H1 (cell line): ENCODE measurements around the gene PA2G4. TPM values are rescaled to one million over a fixed set of nuclear protein-coding genes. Genes with fewer than 3 reads are reported as not detected.

ENCODE experiments used
- CTCF ChIA-PET: fragments of 300-600 bp; sonication (Branson Sonifier 250); formaldehyde crosslinking; loops from one replicate; lab custom pipeline; 2021; ENCODE audit not compliant: partially characterized antibody; lab: Charles Lee
- POLR2A ChIA-PET: fragments of 300-600 bp; sonication (Branson Sonifier 250); formaldehyde crosslinking; loops from one replicate; lab custom pipeline; 2021; ENCODE audit warnings: inconsistent platforms; ENCODE audit not compliant: partially characterized antibody; lab: Charles Lee
- DNase-seq, 2 experiments: peaks; one replicate each; pipeline versions ENCODE4 v3.0.0 to v3.0.0-alpha.2; 2010 to 2022; ENCODE audit warnings: low spot score in 2 of 2, low read depth in 1 of 2, mixed read lengths in 1 of 2
- FAIRE-seq: peaks from 2 replicates; lab custom pipeline; 2011; peaks lifted over from hg19 to GRCh38; lab: Jason Lieb, UNC
- H2AFZ ChIP-seq: 2 replicates; pipeline ENCODE4 v1.8.1; 2012; ENCODE audit warnings: low read length, inconsistent platforms
- H2AK5ac ChIP-seq: 2 replicates; pipeline ENCODE4 v1.6.1; 2013; ENCODE audit warnings: low read depth, low read length
- H2BK120ac ChIP-seq: replicated peaks from 2 replicates; pipeline ENCODE3; 2013; ENCODE audit warnings: low read depth, low read length, inconsistent platforms
- H2BK12ac ChIP-seq: 2 replicates; pipeline ENCODE4 v1.6.1; 2013; ENCODE audit warnings: low read depth, low read length
- H2BK15ac ChIP-seq: 2 replicates; pipeline ENCODE4 v1.6.1; 2013; ENCODE audit warnings: low read length
- H2BK20ac ChIP-seq: 2 replicates; pipeline ENCODE4 v1.6.1; 2013; ENCODE audit warnings: low read length
- H2BK5ac ChIP-seq: 2 replicates; pipeline ENCODE4 v1.6.1; 2013; ENCODE audit warnings: low read depth, low read length
- H3K14ac ChIP-seq: 2 replicates; pipeline ENCODE4 v1.6.1; 2013; ENCODE audit warnings: inconsistent platforms; ENCODE audit not compliant: insufficient read length
- H3K18ac ChIP-seq: 2 replicates; pipeline ENCODE4 v1.6.1; 2013; ENCODE audit warnings: low read length; ENCODE audit errors: extremely low read depth
- H3K23ac ChIP-seq: 2 replicates; pipeline ENCODE4 v1.6.1; 2013; ENCODE audit warnings: inconsistent platforms; ENCODE audit not compliant: insufficient read length
- H3K23me2 ChIP-seq: 2 replicates; pipeline ENCODE4 v1.6.1; 2013; ENCODE audit warnings: low read depth, low read length
- H3K27ac ChIP-seq: 2 replicates; pipeline ENCODE4 v1.6.1; 2011; ENCODE audit warnings: low read depth, low read length, inconsistent platforms
- H3K27me3 ChIP-seq, 4 experiments: replicated peaks in 1 of 4; 1 replicate in 1 of 4; 2 replicates in 3 of 4; pipeline versions ENCODE4 v1.6.1 to v1.8.1; 2011 to 2013; ENCODE audit warnings: low read length in 3 of 4, mild to moderate bottlenecking in 3 of 4, inconsistent platforms in 2 of 4, mixed read lengths in 2 of 4, moderate library complexity in 1 of 4; ENCODE audit not compliant: control insufficient read depth in 3 of 4, insufficient read depth in 3 of 4; ENCODE audit errors: extremely low read depth in 1 of 4
- H3K36me3 ChIP-seq, 4 experiments: 2 replicates each; pipeline versions ENCODE4 v1.6.1 to v1.8.1; 2011 to 2013; ENCODE audit warnings: mild to moderate bottlenecking in 4 of 4, low read length in 3 of 4, moderate library complexity in 2 of 4, control low read depth in 1 of 4, inconsistent platforms in 1 of 4; ENCODE audit not compliant: insufficient read depth in 4 of 4, control insufficient read depth in 2 of 4
- H3K4ac ChIP-seq: replicated peaks from 2 replicates; pipeline ENCODE3; 2013; ENCODE audit warnings: low read length, low read depth, mixed read lengths, inconsistent platforms; ENCODE audit not compliant: insufficient read length
- H3K4me1 ChIP-seq, 4 experiments: replicated peaks in 1 of 4; 1 replicate in 1 of 4; 2 replicates in 3 of 4; pipeline versions ENCODE4 v1.6.1 to v1.8.1; 2011 to 2013; ENCODE audit warnings: low read length in 3 of 4, inconsistent platforms in 2 of 4, mixed read lengths in 1 of 4; ENCODE audit not compliant: insufficient read depth in 4 of 4, control insufficient read depth in 3 of 4
- H3K4me2 ChIP-seq, 2 experiments: 2 replicates each; pipeline versions ENCODE4 v1.6.1 to v1.8.1; 2011 to 2013; ENCODE audit warnings: low read depth in 2 of 2, low read length in 2 of 2, control low read depth in 1 of 2, inconsistent platforms in 1 of 2, mild to moderate bottlenecking in 1 of 2; ENCODE audit not compliant: insufficient read depth in 1 of 2
- H3K4me3 ChIP-seq, 4 experiments: fragments of 200-600, 300-600 bp in 1 of 4; sonication (generic), shearing (Covaris generic), sonication (Bioruptor Twin) in 1 of 4; 2 replicates each; pipeline versions ENCODE4 v1.5.1 to v1.8.1; 2011 to 2016; ENCODE audit warnings: low read length in 4 of 4, low read depth in 3 of 4, control low read depth in 2 of 4, inconsistent platforms in 2 of 4, mild to moderate bottlenecking in 2 of 4, mixed read lengths in 1 of 4, moderate library complexity in 1 of 4; ENCODE audit not compliant: insufficient read depth in 2 of 4; ENCODE audit errors: extremely low read depth in 1 of 4
- H3K56ac ChIP-seq: replicated peaks from 2 replicates; pipeline ENCODE3; 2013; ENCODE audit warnings: low read depth, mild to moderate bottlenecking, mixed read lengths, low read length, inconsistent platforms; ENCODE audit not compliant: insufficient read length
- H3K79me1 ChIP-seq: 2 replicates; pipeline ENCODE4 v1.6.1; 2013; ENCODE audit warnings: low read depth, low read length, control low read depth
- H3K79me2 ChIP-seq, 2 experiments: 2 replicates each; pipeline versions ENCODE4 v1.6.1 to v1.8.1; 2012 to 2013; ENCODE audit warnings: low read length in 2 of 2, mild to moderate bottlenecking in 2 of 2, inconsistent platforms in 1 of 2; ENCODE audit not compliant: insufficient read depth in 2 of 2, control insufficient read depth in 1 of 2
- H3K9ac ChIP-seq, 4 experiments: replicated peaks in 1 of 4; 1 replicate in 1 of 4; 2 replicates in 3 of 4; pipeline versions ENCODE4 v1.6.1 to v1.8.1; 2011 to 2013; ENCODE audit warnings: low read depth in 3 of 4, low read length in 3 of 4, control low read depth in 2 of 4, mild to moderate bottlenecking in 2 of 4, moderate library complexity in 2 of 4, inconsistent platforms in 1 of 4; ENCODE audit errors: extremely low read depth in 1 of 4
- H3K9me3 ChIP-seq, 2 experiments: 2 replicates each; pipeline versions ENCODE4 v1.6.1 to v1.8.1; 2012 to 2013; ENCODE audit warnings: mild to moderate bottlenecking in 2 of 2, moderate library complexity in 2 of 2, control low read depth in 1 of 2, inconsistent platforms in 1 of 2, low read depth in 1 of 2, low read length in 1 of 2, mixed read lengths in 1 of 2; ENCODE audit not compliant: insufficient read depth in 2 of 2
- H4K20me1 ChIP-seq, 2 experiments: replicated peaks in 1 of 2; 2 replicates each; pipeline versions ENCODE3 to v1.8.1; 2011 to 2013; ENCODE audit warnings: inconsistent platforms in 2 of 2, low read length in 2 of 2, mild to moderate bottlenecking in 1 of 2; ENCODE audit not compliant: insufficient read depth in 2 of 2, control insufficient read depth in 1 of 2
- H4K5ac ChIP-seq: 2 replicates; pipeline ENCODE4 v1.6.1; 2013; ENCODE audit warnings: low read length, low read depth, mixed read lengths, inconsistent platforms; ENCODE audit not compliant: insufficient read length
- H4K8ac ChIP-seq: 2 replicates; pipeline ENCODE4 v1.8.0; 2013; ENCODE audit warnings: mild to moderate bottlenecking, moderate library complexity, low read length, inconsistent platforms; ENCODE audit not compliant: insufficient read depth; ENCODE audit errors: extremely low read depth
- H4K91ac ChIP-seq: replicated peaks from 2 replicates; pipeline ENCODE3; 2013; ENCODE audit warnings: low read length, mixed read lengths, inconsistent platforms; ENCODE audit not compliant: insufficient read length
- ASH2L ChIP-seq: fragments of 200-600, 300-600 bp; sonication (generic); IDR thresholded peaks from one replicate; pipeline ENCODE4 v1.7.1; 2017; ENCODE audit warnings: low read length
- EZH2 ChIP-seq: fragments of 200-600 bp; sonication (generic); IDR thresholded peaks from 2 replicates; pipeline ENCODE4 v1.7.1; 2012; ENCODE audit warnings: low read depth, mild to moderate bottlenecking, moderate library complexity, low read length, inconsistent platforms; ENCODE audit not compliant: severe bottlenecking
- HDAC2 ChIP-seq, 2 experiments: fragments of 300-600 bp in 1 of 2; sonication (generic) in 1 of 2; IDR thresholded peaks; 2 replicates each; pipeline ENCODE4 v1.6.1; 2011 to 2012; ENCODE audit warnings: low read depth in 2 of 2, low read length in 2 of 2, mild to moderate bottlenecking in 2 of 2, moderate library complexity in 2 of 2, borderline replicate concordance in 1 of 2, inconsistent platforms in 1 of 2
- KDM1A ChIP-seq: fragments of 200-600, 300-600 bp; sonication (generic); IDR thresholded peaks from 2 replicates; pipeline ENCODE4 v1.7.1; 2016; ENCODE audit warnings: mild to moderate bottlenecking, low read length, borderline replicate concordance
- KDM4A ChIP-seq: IDR thresholded peaks from one replicate; pipeline ENCODE4 v1.7.1; 2012; ENCODE audit warnings: low read depth, mild to moderate bottlenecking, moderate library complexity, low read length, inconsistent platforms; ENCODE audit not compliant: severe bottlenecking
- RXRA ChIP-seq: IDR thresholded peaks from 2 replicates; pipeline ENCODE4 v1.6.1; 2011; ENCODE audit warnings: low read depth, mild to moderate bottlenecking, low read length, moderate library complexity; ENCODE audit not compliant: insufficient read depth
- TAF7 ChIP-seq: optimal IDR thresholded peaks from 2 replicates; pipeline ENCODE3; 2011; ENCODE audit warnings: low read depth, mild to moderate bottlenecking, inconsistent platforms, low read length, moderate library complexity, borderline replicate concordance
- WGBS, 2 experiments: shearing (Covaris generic) in 1 of 2; methylation state at CpG; one replicate each; pipeline versions ENCODE4 v1.1.6 to v1.1.7; 2013 to 2015; ENCODE audit warnings: low lambda C conversion rate in 2 of 2, mixed read lengths in 2 of 2, inconsistent platforms in 1 of 2, low coverage in 1 of 2, missing lambda C conversion rate in 1 of 2; ENCODE audit not compliant: insufficient replicate concordance in 2 of 2, insufficient coverage in 1 of 2, insufficient read length in 1 of 2; ENCODE audit errors: extremely low coverage in 1 of 2, missing lambda C conversion rate in 1 of 2; 5-methylcytosine and 5-hydroxymethylcytosine counted together
- polyA plus RNA-seq, 7 experiments: library from polyadenylated mRNA; depleted of rRNA in 3 of 7; stranded (reverse) in 5 of 7; unstranded in 2 of 7; fragments of >200 nt in 5 of 7; fragments of 200-250 nt in 2 of 7; gene quantifications; 1 replicate in 5 of 7; 2 replicates in 1 of 7; 4 replicates in 1 of 7; pipeline versions ENCODE4 v1.2.1 to v1.2.3, GENCODE V29; 2011 to 2013; ENCODE audit warnings: missing spikeins in 2 of 7, mixed read lengths in 2 of 7
- total RNA-seq: library from RNA; stranded (reverse); fragmentation: NEBNext Ultra II Directional; extraction: Animal tissue kit (Norgen Biotek cat#: 25700); gene quantifications from 2 replicates; pipeline ENCODE4 v1.2.1, GENCODE V29; 2021
- TF ChIP-seq, protein P1 (sequence below): IDR thresholded peaks from 2 replicates; pipeline ENCODE4 v1.6.1; 2012; ENCODE audit warnings: inconsistent platforms

The PA2G4 gene
- total and polyA plus RNA-seq, 2 of the 8 experiments (the other 6 are each of a cell fraction or from before 2014, with no cell fraction given), result 159 to 242 TPM

DNA sequence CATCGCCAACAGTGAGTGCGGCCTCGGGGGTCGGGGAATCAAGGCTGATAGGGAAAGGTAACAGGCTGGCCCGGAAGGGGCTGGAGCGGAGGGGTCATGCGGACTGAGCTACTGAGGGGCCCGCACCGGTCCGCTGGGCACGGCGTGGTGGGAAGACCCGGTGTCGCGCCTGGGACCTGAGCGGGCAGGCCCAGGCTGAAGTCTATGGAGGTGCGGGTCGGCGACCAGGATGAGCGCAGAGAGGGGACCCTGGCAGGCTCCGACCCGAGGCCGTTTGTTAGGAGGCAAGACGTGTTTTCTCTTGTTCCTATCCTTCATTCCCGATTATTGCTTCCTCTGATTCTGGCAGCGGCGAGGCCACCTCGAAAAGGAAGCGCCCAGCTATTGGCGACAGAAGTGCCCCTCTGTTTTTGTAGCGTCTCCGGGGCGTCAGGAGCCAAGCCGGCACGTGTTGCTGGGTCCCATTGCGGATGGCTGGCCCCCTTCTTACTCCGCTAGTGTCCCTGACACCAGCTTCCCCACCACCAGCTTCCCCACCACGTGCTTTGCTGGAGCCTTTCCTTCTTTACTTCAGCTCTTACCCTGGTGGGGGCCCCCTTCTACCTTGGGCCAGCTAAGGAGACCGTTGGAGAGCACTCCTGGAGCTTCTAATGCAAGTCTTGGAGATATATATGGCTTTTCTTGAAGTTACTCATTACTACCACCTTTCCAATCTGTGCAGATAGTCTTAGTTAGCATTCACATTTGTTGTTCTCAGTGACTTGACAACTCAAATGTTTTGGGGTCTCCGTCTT is 653 bp downstream of the PA2G4 start:
- Histone ChIP-seq H2BK5ac (peak overlapping the region; percentile 98), H3K36me3 (peaks cover 27 to 57% (median 46%) of the 10 kb centered on the region in 4 experiments), H4K8ac (peak overlapping the region; percentile 84; the same call in 1 of the 2 replicates), H4K91ac (peak overlapping the region; percentile 49), H3K27ac (peak overlapping the region; percentile 88; the same call in 1 of the 2 replicates), H3K23me2 (peaks cover 8% of the 10 kb centered on the region), H3K56ac (no peak overlapping the region), H3K23ac (no peak overlapping the region), H2AFZ (no peak overlapping the region), H3K4ac (peak overlapping the region; percentile 65), H2BK20ac (no peak overlapping the region), H3K27me3 (no peaks in the 10 kb centered on the region), H4K5ac (peak overlapping the region; percentile 26), H3K79me1 (0 out of 2 replicates have a peak, but pooled peaks cover 2% of the 10 kb centered on the region), H3K4me1 (peaks cover 0 to 9% (median 3%) of the 10 kb centered on the region in 4 experiments; a peak in 5 of 7 replicates), H3K79me2 (peaks cover 21 to 31% of the 10 kb centered on the region in 2 experiments), H2BK15ac (no peak overlapping the region), H2BK12ac (no peak overlapping the region), H2BK120ac (no peak overlapping the region), H2AK5ac (no peak overlapping the region), H3K9me3 (no peaks in the 10 kb centered on the region), H3K18ac (0 out of 2 replicates have a peak overlapping the region, but pooled peaks have one; percentile 21), H3K9ac (peak overlapping the region; percentile 75 to 94 (median 90)), H3K14ac (no peak overlapping the region), H3K4me2 (peak overlapping the region; percentile 85 to 99), H3K4me3 (peak overlapping the region; percentile 81 to 95 (median 92)), H4K20me1 (peaks cover 4 to 5% of the 10 kb centered on the region in 2 experiments)
- POLR2A ChIA-PET, result interaction anchor here (0.9 to 11.1 kb wide), 31 partner anchors 8 to 1125 kb away, joined by 3 to 267 read pairs (median 6); partner anchors contain the start of genes CNPY2, DNAJC14, ERBB3 and ESYT1
- WGBS, 2 experiments, result 3% methylated on average over 40 of the region's 40 CpGs; no CpG with 5 or more reads in 1 of the 2 experiments
- CTCF ChIA-PET, result interaction anchor here (0.6 to 7.2 kb wide), 12 partner anchors 10 to 150 kb away, joined by 3 to 34 read pairs (median 7); partner anchors contain the start of genes ERBB3, RNF41, SMARCC2 and ZC3H10
- no peak for FAIRE-seq
- no peak for DNase-seq
- TF ChIP-seq RXRA, result no peak
- TF ChIP-seq TAF7, result peak; percentile 14
- TF ChIP-seq HDAC2 (IDR thresholded peaks at IDR 0.05; ENCODE audit: borderline replicate concordance in 1 of 2, low read depth in 2 of 2, low read length in 2 of 2), result 0 out of 4 replicates have a peak, but pooled peaks of 1 of the 2 experiments have one; percentile 36
- peak; percentile 48 for TF ChIP-seq ASH2L
- TF ChIP-seq EZH2, result no peak
- TF ChIP-seq KDM1A, result no peak
- TF ChIP-seq KDM4A, result peak; percentile 21
- TF ChIP-seq, protein P1, sequence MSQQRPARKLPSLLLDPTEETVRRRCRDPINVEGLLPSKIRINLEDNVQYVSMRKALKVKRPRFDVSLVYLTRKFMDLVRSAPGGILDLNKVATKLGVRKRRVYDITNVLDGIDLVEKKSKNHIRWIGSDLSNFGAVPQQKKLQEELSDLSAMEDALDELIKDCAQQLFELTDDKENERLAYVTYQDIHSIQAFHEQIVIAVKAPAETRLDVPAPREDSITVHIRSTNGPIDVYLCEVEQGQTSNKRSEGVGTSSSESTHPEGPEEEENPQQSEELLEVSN, result peak; percentile 39; the same call in 1 of the 2 replicates
